DND-41 (cell line): Measurements from ENCODE around the gene KCNMB1.

Experiments used
- ATAC-seq: fragments of 200-7000 bp; cut with Tn5 transposase; 3 replicates; pipeline ENCODE4 v1.9.1; 2021; ENCODE audit warnings: low read depth; ENCODE audit not compliant: insufficient read depth
- DNase-seq: peaks from one replicate; pipeline ENCODE4 v3.0.0-alpha.2; 2020
- H2AFZ ChIP-seq: 2 replicates; pipeline ENCODE4 v1.6.0; 2012; ENCODE audit warnings: low read depth, low read length
- H3K27ac ChIP-seq: 2 replicates; pipeline ENCODE4 v1.5.1; 2012; ENCODE audit warnings: low read length, inconsistent platforms
- H3K27me3 ChIP-seq: fragments of 200-600 bp; sonication (generic); 2 replicates; pipeline ENCODE4 v1.6.0; 2012; ENCODE audit warnings: low read length, mild to moderate bottlenecking, inconsistent platforms; ENCODE audit not compliant: insufficient read depth, poor library complexity
- H3K36me3 ChIP-seq: 2 replicates; pipeline ENCODE4 v1.5.1; 2012; ENCODE audit warnings: low read length, inconsistent platforms; ENCODE audit not compliant: insufficient read depth
- H3K4me1 ChIP-seq: 2 replicates; pipeline ENCODE4 v1.5.1; 2012; ENCODE audit warnings: mild to moderate bottlenecking, low read length; ENCODE audit not compliant: insufficient read depth
- H3K4me2 ChIP-seq: 2 replicates; pipeline ENCODE4 v1.6.0; 2012; ENCODE audit warnings: mild to moderate bottlenecking, moderate library complexity, low read length, inconsistent platforms; ENCODE audit not compliant: insufficient read depth
- H3K4me3 ChIP-seq, 2 experiments: fragments of 200-600 bp in 1 of 2; shearing (Covaris generic) in 1 of 2; 2 replicates each; pipeline ENCODE4 v1.5.1; 2012 to 2016; ENCODE audit warnings: inconsistent platforms in 2 of 2, low read length in 2 of 2, mild to moderate bottlenecking in 2 of 2, low read depth in 1 of 2, moderate library complexity in 1 of 2
- H3K79me2 ChIP-seq: 2 replicates; pipeline ENCODE4 v1.6.0; 2012; ENCODE audit warnings: low read length, inconsistent platforms; ENCODE audit not compliant: insufficient read depth
- H3K9ac ChIP-seq: 2 replicates; pipeline ENCODE4 v1.6.0; 2012; ENCODE audit warnings: low read depth, mild to moderate bottlenecking, inconsistent platforms, low read length, moderate library complexity
- H3K9me3 ChIP-seq: 2 replicates; pipeline ENCODE4 v1.5.1; 2012; ENCODE audit warnings: low read length, moderate library complexity, mild to moderate bottlenecking, inconsistent platforms; ENCODE audit not compliant: insufficient read depth, severe bottlenecking
- H4K20me1 ChIP-seq: 2 replicates; pipeline ENCODE4 v1.6.0; 2012; ENCODE audit warnings: low read length; ENCODE audit not compliant: insufficient read depth
- CTCF ChIP-seq: IDR thresholded peaks from 2 replicates; pipeline ENCODE4 v1.5.1; 2012; ENCODE audit warnings: borderline replicate concordance, low read length, moderate library complexity, mild to moderate bottlenecking; ENCODE audit not compliant: poor library complexity, severe bottlenecking; ENCODE audit errors: extremely low read depth
- EZH2 ChIP-seq: IDR thresholded peaks from 3 replicates; pipeline ENCODE4 v1.6.1; 2012; ENCODE audit warnings: borderline replicate concordance, low read depth, mild to moderate bottlenecking, moderate library complexity, low read length, inconsistent platforms; ENCODE audit not compliant: severe bottlenecking

KCNMB1 gene

GRCh38 chr5:170388818-170389549, at the start of gene KCNMB1:
KCNMB1 (minus strand) TSS chr5:170389367; CDS start chr5:170385447, 3,920 bp downstream.
- no peak within 1 kb of the TSS for H3K9ac ChIP-seq
- H3K4me1 ChIP-seq, result no peaks in the 10 kb centered on the region
- no peak within 1 kb of the TSS for H2AFZ ChIP-seq
- H3K9me3 ChIP-seq, result no peaks in the 10 kb centered on the region
- no peak within 1 kb of the TSS for H3K4me3 ChIP-seq
- no peak within 1 kb of the TSS for H3K27ac ChIP-seq
- no peak for DNase-seq
- TF ChIP-seq EZH2 (no peak), CTCF (no peak)
- peaks cover 3% of the 10 kb centered on the region for H3K27me3 ChIP-seq
- H3K4me2 ChIP-seq, result no peak within 1 kb of the TSS
- no peaks in the 10 kb centered on the region for H3K36me3 ChIP-seq
- no peak for ATAC-seq
- no peaks in the 10 kb centered on the region for H3K79me2 ChIP-seq
- H4K20me1 ChIP-seq, result no peaks in the 10 kb centered on the region

GRCh38 chr5:170438581-170438980, 49.4 kb upstream of the KCNMB1 start:
- Histone ChIP-seq H3K4me1 (no peaks in the 10 kb centered on the region), H3K79me2 (no peaks in the 10 kb centered on the region), H3K4me2 (no peak overlapping the region), H3K9me3 (no peaks in the 10 kb centered on the region), H3K36me3 (no peaks in the 10 kb centered on the region), H4K20me1 (peaks cover 2% of the 10 kb centered on the region; the same call in 1 of the 2 replicates), H3K4me3 (no peak overlapping the region), H3K27ac (no peak overlapping the region), H3K27me3 (no peaks in the 10 kb centered on the region), H3K9ac (no peak overlapping the region), H2AFZ (no peak overlapping the region)
- no peak for ATAC-seq
- TF ChIP-seq CTCF, result no peak
- no peak for TF ChIP-seq EZH2
- no peak for DNase-seq

GRCh38 chr5:170437621-170438375, 48.6 kb upstream of the KCNMB1 start:
- no peaks in the 10 kb centered on the region for H3K27me3 ChIP-seq
- ATAC-seq (no peak), DNase-seq (no peak)
- H3K9ac ChIP-seq, result no peak overlapping the region
- H3K79me2 ChIP-seq, result no peaks in the 10 kb centered on the region
- no peaks in the 10 kb centered on the region for H3K36me3 ChIP-seq
- H2AFZ ChIP-seq, result no peak overlapping the region
- no peak overlapping the region for H3K4me3 ChIP-seq
- H3K9me3 ChIP-seq, result no peaks in the 10 kb centered on the region
- TF ChIP-seq EZH2 (no peak), CTCF (no peak)
- H3K27ac ChIP-seq, result no peak overlapping the region
- no peaks in the 10 kb centered on the region for H3K4me1 ChIP-seq
- H3K4me2 ChIP-seq, result no peak overlapping the region
- peaks cover 2% of the 10 kb centered on the region; the same call in 1 of the 2 replicates for H4K20me1 ChIP-seq
